HG02870 (cell line): ENCODE results near the gene DGKI.
"Not testable (repeated sequence)": the region's sequence is repeated elsewhere in the genome, so short reads cannot be mapped to it uniquely, and the experiment has no call there.

ENCODE experiments used
- ATAC-seq: cut with Tn5 transposase; IDR thresholded peaks from one replicate; pipeline ENCODE4 v1.9.1; 2021; ENCODE audit warnings: mild to moderate bottlenecking, moderate library complexity; ENCODE audit not compliant: unreplicated experiment

The DGKI gene

DNA sequence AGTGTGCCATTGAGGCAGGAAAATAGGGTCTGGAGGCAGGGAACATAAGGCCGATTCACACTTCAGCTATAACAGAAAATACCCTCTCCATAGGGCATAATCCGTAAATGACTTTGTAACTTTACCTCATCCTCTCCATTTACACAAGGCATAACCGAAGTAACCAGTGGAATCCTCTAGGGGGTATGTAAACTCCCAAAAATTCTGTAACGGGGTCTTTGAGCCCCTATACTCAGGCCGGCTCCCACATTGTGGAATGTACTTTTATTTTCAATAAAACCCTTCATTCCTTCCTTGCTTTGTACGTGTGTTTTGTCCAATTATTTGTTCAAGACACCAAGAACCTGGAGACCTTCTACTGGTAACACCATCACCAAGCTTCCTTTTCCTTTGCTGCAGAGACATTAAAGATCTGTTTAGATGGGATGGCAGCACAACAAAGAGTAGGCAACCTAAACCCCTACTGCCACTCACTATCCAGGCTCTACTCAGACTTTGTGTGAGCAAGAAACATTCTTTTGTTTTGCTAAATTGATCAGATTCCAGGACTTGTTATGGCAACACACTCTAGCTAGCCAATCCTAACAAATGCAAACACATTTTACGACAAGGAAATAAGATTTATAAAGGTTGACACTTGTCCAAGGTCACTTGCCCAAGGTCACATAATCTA lies 99.3 kb downstream of the DGKI start:
- no peak for ATAC-seq

- ATAC-seq, result no peak
Measured at GRCh38 chr7:137743021-137743420, 103.8 kb downstream of the DGKI start.

- no peak for ATAC-seq
Measured at GRCh38 chr7:137742051-137742450, 104.7 kb downstream of the DGKI start.

GRCh38 chr7:137741443-137741842 lies 105.3 kb downstream of the DGKI start:
- ATAC-seq, result no peak

GRCh38 chr7:137734221-137734620 lies 112.6 kb downstream of the DGKI start:
- no peak for ATAC-seq

DNA sequence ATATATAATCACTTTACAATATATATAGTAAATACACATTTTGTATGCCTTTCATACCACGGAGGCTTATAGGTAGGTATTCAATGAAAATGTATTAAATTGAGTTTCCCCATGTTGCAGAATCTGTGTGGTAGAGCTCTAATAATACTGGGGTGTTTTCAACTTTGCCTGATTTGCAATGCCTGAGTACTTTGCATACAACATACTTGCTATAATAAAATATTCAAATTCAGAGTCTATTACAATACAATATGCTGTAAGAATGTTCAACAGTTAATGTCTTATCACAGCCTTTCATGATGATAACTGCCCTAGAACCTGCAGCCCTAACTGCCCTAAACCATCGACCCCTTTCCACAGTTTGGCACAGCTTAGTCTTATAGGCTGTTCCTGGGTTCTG lies 114.6 kb downstream of the DGKI start:
- ATAC-seq, result no peak

DNA sequence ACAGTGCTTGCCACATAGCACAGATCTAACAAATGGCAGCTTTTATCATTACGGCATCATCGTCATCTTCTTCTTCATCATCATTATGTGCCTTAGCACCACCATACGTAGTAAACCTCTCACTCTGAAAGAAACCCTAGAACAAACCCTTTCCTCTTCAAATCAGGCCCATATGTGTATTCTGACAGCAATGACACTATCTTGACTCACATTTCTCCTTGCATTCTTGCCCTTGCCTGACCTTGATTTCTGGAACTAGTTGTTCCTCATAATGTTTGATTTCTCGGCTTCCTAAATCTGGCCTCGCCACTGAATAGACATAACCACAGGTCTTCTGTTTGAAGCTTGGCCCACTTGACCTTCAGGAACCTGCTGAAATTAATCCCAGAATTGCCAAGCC lies 115.3 kb downstream of the DGKI start:
- ATAC-seq, result no peak

- ATAC-seq, result no peak
Measured at GRCh38 chr7:137728426-137728825, 118.3 kb downstream of the DGKI start.

GRCh38 chr7:137727413-137727812 lies 119.4 kb downstream of the DGKI start:
- ATAC-seq, result no peak

DNA sequence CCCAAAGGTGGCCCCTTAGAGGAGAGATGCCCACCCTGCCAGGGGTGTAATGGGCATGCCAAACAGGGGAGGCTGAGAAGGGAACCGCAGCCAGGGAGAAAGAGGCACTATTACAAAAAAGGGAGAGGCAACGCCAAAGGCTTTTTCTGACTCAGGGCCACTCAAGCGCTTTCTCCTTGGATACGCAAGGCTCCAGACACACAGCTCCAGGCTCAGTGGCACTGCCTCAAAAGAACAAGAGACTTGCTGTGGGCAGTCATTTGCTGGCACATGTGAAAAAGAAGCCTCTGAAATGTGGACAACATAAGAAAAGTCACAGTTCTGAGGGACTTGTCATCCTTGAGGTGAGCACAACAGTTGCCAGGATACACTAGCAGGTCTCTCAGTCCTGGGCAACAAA lies 128.4 kb downstream of the DGKI start:
- ATAC-seq, result no peak

DNA sequence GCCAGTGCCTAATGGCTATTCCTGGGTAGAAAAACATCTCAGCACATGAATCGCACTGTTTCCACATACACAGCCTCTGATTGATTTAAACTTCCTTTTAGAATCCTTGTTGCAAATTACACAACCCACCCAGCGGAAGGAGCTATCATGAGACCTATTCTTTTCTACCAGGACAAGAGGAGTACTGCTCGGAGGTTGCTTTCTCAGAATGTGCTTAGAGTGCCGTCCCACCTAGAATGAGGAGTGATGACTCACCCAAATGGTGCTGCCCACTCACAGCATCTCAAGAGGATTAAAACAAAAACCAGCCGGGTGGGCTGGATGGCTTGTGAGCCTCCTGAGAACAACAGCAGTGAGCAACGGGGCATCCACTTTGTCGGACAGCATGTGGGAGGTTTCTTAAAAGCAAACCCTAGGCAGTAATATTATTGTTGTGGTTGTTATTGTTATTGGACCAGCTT lies 128.9 kb downstream of the DGKI start:
- ATAC-seq, result no peak

DNA sequence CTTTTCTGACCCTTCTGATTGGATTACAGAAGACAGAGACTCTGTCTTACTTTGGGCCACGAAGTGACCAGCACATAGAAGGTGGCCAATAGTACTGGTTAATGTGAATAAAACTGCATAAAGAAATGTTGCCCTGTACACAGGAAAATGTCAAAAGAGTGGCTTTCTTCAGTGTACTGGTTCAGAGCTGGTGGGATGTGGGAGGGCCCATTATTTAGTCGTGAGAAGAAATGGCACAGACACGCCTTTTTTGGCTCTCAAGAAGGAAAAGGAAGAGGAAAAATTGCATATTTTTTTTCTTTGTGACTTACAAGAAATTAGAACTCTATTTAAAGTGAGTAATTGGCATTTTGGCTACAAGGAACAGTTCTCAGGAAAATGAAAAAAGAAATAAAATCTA lies 129.7 kb downstream of the DGKI start:
- no peak for ATAC-seq

GRCh38 chr7:137716061-137716460 lies 130.7 kb downstream of the DGKI start:
- ATAC-seq, result no peak

GRCh38 chr7:137715533-137715932 lies 131.2 kb downstream of the DGKI start:
- ATAC-seq, result no peak

DNA sequence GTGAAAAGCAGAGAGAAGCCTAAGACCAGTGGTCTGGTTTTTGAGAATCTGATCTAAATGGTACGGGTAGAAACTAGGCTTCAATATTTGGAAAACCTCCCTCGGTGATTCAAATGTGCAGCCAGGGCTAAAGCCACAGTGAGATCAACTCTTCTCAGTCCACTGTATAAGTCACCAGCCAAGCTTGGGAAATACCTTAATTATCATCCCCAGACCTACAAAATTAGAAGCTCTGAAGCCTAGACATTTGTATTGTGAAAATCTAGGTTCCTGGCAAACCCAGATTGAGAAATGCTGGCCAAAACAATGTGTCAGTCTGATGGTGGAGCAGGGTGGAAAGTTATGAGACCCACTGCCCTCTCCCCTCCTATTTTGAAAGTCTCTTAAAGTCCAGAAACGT lies 131.7 kb downstream of the DGKI start:
- no peak for ATAC-seq

DNA sequence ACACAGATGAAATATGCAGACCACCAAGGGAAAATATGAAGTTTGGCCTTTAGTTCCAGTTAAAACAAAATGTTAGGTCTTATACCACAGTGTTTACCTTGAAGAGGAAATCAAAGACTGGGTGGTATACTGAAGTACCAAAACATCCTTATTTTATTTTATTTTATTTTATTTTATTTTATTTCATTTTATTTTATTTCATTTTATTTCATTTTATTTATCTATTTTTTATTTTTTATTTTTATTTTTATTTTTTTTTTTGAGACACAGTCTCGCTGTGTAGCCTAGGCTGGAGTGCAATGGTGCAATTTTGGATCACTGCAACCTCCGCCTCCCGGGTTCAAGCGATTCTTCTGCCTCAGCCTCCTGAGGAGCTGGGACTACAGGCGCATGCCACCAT lies 140.4 kb downstream of the DGKI start:
- ATAC-seq, result not testable (repeated sequence)

- ATAC-seq, result no peak
Measured at GRCh38 chr7:137704723-137705122, 142.1 kb downstream of the DGKI start.

DNA sequence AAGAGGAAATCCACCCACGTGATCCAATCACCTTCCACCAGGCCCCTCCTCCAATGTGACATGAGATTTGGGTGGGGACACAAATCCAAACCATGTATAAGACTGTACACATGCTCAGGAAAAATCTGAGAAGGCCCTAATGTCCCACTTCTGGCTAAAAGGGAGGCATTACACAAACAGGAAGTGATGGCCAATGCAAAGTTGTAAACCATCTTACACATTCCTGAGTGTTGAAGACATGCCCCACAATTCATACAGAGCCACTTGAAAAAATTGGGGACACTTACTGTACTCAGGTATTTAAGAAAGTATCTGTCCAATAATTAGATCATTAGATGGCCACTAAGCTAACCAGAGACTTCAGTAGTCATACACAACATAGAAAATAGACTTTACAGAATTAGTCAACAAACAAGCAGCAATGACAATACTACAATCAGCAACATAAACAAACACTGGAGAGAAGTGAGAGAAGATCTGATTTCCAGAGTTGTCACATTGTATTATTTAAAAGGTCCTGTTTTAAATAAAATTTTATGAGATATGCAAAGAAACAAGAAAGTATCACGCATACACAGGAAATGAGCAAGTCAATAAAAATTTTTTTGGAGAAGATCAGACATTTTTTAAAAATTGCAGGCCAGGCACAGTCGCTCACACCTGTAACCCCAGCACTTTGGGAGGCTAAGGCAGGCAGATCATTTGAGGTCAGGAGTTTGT lies 143.3 kb downstream of the DGKI start:
- no peak for ATAC-seq

DNA sequence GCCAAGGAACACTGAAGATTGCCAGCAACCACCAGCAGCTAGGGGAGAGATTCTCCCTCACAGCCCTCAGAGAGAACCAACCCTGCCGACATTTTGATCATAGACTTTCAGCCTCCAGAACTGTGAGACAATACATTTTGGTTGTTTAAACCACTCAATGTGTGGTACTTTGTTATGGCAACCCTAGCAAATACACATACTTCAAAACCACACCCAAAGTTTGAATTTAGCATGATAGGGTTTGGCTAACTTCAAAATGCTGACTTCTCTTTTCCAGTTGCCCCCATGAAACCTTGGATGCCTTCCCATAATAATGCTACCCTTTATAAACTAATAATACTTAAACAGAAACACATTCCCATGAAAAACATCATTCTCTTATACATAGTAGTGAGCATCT lies 149.8 kb downstream of the DGKI start:
- no peak for ATAC-seq

DNA sequence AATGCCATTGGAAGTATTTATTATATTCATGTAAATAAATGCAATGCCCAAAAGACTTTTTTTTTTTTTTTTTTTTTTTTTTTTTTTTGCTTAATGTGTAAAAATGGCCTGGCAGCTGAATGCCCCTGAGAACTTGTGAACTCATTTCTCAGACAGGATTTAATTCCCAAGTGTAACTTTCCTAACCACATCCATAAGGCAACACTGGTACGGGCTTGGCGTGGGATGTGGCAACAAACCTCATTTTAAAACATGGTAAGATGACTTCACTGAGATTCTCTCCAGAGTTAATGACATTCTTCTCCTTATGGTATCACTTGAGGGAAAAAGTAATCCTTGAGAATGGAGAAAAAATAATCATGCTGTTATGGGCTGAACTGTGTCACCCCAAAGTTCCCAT lies 150.4 kb downstream of the DGKI start:
- no peak for ATAC-seq

DNA sequence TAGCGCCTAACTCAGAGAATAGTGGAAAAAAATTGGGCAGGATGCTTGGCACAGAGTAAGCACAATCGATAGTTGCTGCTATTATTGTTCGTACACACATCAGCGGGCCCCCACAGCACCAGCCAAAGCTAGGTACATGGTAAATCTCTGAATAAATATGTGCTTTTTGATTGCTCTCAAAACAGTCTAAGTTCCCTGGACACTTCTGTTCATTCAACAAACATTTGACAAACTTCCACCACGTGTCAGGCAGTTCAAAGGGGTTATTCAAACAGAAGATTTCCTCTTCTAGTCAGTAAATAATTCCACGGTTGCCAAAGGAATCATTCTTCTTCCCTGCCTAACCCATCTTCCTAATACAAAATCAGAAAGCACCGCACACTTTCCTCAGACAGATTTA lies 150.8 kb downstream of the DGKI start:
- ATAC-seq, result no peak

GRCh38 chr7:137695494-137695893 lies 151.3 kb downstream of the DGKI start:
- no peak for ATAC-seq

- no peak for ATAC-seq
Measured at GRCh38 chr7:137694405-137694804, 152.4 kb downstream of the DGKI start.
